K562 (cell line): ENCODE results near the gene LINGO3. TPM values are rescaled to one million over a fixed set of nuclear protein-coding genes. Genes with fewer than 3 reads are reported as not detected.
A peak's percentile ranks its signal among the peaks of the same experiment; 100 is the strongest.

Source experiments
- E2F5 ChIP-seq: sonication (generic); formaldehyde crosslinking; IDR thresholded peaks from 2 replicates; pipeline ENCODE4 v1.8.0; 2022; ENCODE audit warnings: mild to moderate bottlenecking, missing genetic modification reagents
- E2F6 ChIP-seq, 2 experiments: IDR thresholded peaks; 2 replicates each; pipeline ENCODE4 v1.6.1; 2011; ENCODE audit warnings: borderline replicate concordance in 1 of 2, control low read depth in 1 of 2, low read depth in 1 of 2, low read length in 1 of 2, mild to moderate bottlenecking in 1 of 2, mixed read lengths in 1 of 2, moderate library complexity in 1 of 2; ENCODE audit not compliant: insufficient read depth in 1 of 2, insufficient read length in 1 of 2, poor library complexity in 1 of 2, severe bottlenecking in 1 of 2; ENCODE audit errors: extremely low read depth in 1 of 2
- ETS2 ChIP-seq: IDR thresholded peaks from 2 replicates; pipeline ENCODE4 v1.6.1; 2016; ENCODE audit warnings: borderline replicate concordance, missing genetic modification characterization, mild to moderate bottlenecking, moderate library complexity, missing compliant biosample characterization; ENCODE audit not compliant: poor library complexity, severe bottlenecking
- HNRNPH1 ChIP-seq: fragments of 200-400 bp; formaldehyde crosslinking; optimal IDR thresholded peaks from 2 replicates; pipeline ENCODE3; 2017; ENCODE audit warnings: low read depth, mild to moderate bottlenecking, low read length, moderate library complexity
- HNRNPLL ChIP-seq: fragments of 200-400 bp; formaldehyde crosslinking; IDR thresholded peaks from 2 replicates; pipeline ENCODE4 v1.6.1; 2017; ENCODE audit warnings: low read length, low read depth, mild to moderate bottlenecking; ENCODE audit not compliant: poor library complexity, severe bottlenecking
- MCM3 ChIP-seq: fragments of 450-650 bp; IDR thresholded peaks from 2 replicates; pipeline ENCODE4 v1.6.1; 2016
- MEF2A ChIP-seq: IDR thresholded peaks from 2 replicates; pipeline ENCODE4 v1.6.1; 2011; ENCODE audit warnings: low read depth, mild to moderate bottlenecking, low read length, moderate library complexity; ENCODE audit not compliant: control insufficient read depth
- NFATC3 ChIP-seq: fragments of 450-650 bp; IDR thresholded peaks from 2 replicates; pipeline ENCODE4 v1.6.1; 2017; ENCODE audit warnings: mild to moderate bottlenecking
- NFRKB ChIP-seq: fragments of 450-650 bp; IDR thresholded peaks from 2 replicates; pipeline ENCODE4 v1.6.1; 2016; ENCODE audit warnings: low read depth
- NFYB ChIP-seq: IDR thresholded peaks from 2 replicates; pipeline ENCODE4 v1.6.1; 2011; ENCODE audit warnings: mild to moderate bottlenecking, moderate library complexity; ENCODE audit not compliant: insufficient read length; ENCODE audit errors: extremely low read depth
- PRPF4 ChIP-seq: fragments of 200-400 bp; formaldehyde crosslinking; IDR thresholded peaks from one replicate; pipeline ENCODE4 v1.6.1; 2017; ENCODE audit warnings: low read length, low read depth, mild to moderate bottlenecking; ENCODE audit not compliant: insufficient read depth, poor library complexity, severe bottlenecking
- RBM34 ChIP-seq: fragments of 200-400 bp; formaldehyde crosslinking; IDR thresholded peaks from 2 replicates; pipeline ENCODE4 v1.6.1; 2018; ENCODE audit warnings: low read length, borderline replicate concordance; ENCODE audit not compliant: insufficient read depth
- RCOR1 ChIP-seq, 2 experiments: IDR thresholded peaks; 2 replicates each; pipeline ENCODE4 v1.6.1; 2012; ENCODE audit warnings: low read depth in 2 of 2, low read length in 2 of 2, borderline replicate concordance in 1 of 2, improper control_type of control experiment in 1 of 2
- SMARCA5 ChIP-seq: fragments of 450-650 bp; IDR thresholded peaks from 2 replicates; pipeline ENCODE4 v1.6.1; 2016
- SOX6 ChIP-seq: fragments of 450-650 bp; IDR thresholded peaks from 2 replicates; pipeline ENCODE4 v1.6.1; 2014; ENCODE audit warnings: mild to moderate bottlenecking
- TCF7 ChIP-seq: sonication (generic); IDR thresholded peaks from 2 replicates; pipeline ENCODE4 v1.6.1; 2016; ENCODE audit warnings: antibody characterized with exemption, borderline replicate concordance
- THRB ChIP-seq: fragments of 450-650 bp; formaldehyde crosslinking; conservative IDR thresholded peaks from 2 replicates; pipeline ENCODE4 v1.4.0; 2022; ENCODE audit warnings: mild to moderate bottlenecking, missing genetic modification characterization
- ZHX1 ChIP-seq: fragments of 150-350 bp; conservative IDR thresholded peaks from 2 replicates; pipeline ENCODE4 v1.6.1; 2014; ENCODE audit warnings: low read length
- ZNF431 ChIP-seq: sonication (generic); formaldehyde crosslinking; IDR thresholded peaks from 2 replicates; pipeline ENCODE4 v1.8.0; 2022; ENCODE audit warnings: mild to moderate bottlenecking, missing genetic modification reagents
- ZNF75A ChIP-seq: fragments of 450-650 bp; formaldehyde crosslinking; IDR thresholded peaks from 2 replicates; pipeline ENCODE4 v1.4.0; 2020; ENCODE audit warnings: mild to moderate bottlenecking
- ZNF79 ChIP-seq: fragments of 250-450 bp; sonication (Bioruptor Pico); IDR thresholded peaks from 2 replicates; pipeline ENCODE4 v1.4.0; 2020; ENCODE audit warnings: low read depth, mild to moderate bottlenecking, moderate library complexity
- polyA plus RNA-seq, 8 experiments: library from polyadenylated mRNA; depleted of rRNA in 4 of 8; stranded (reverse) in 5 of 8; unstranded in 3 of 8; fragments of >200 nt; fragmentation: Nextera tagmentation in 2 of 8; fragmentation: Illumina TruSeq in 1 of 8; extraction: Ambion mirVana in 2 of 8; extraction: Trizol in 1 of 8; gene quantifications; 2 replicates each; pipeline versions ENCODE4 v1.2.1 to v1.2.3, GENCODE V29; 2011 to 2014; ENCODE audit warnings: inconsistent platforms in 1 of 8, missing spikeins in 1 of 8
- total RNA-seq, 7 experiments: library from RNA; depleted of rRNA in 6 of 7; stranded (reverse); fragments of >200 nt in 6 of 7; fragmentation: Illumina TruSeq in 2 of 7; extraction: Trizol in 2 of 7; gene quantifications; 2 replicates each; pipeline versions ENCODE4 v1.2.1 to v1.2.3, GENCODE V29; 2011 to 2021; ENCODE audit warnings: low replicate concordance in 1 of 7

LINGO3 gene
- total and polyA plus RNA-seq, 9 of the 15 experiments (the other 6 are each of a cell fraction or from before 2014, with no cell fraction given), result 0.03 to 0.05 (median 0.03) TPM; not detected in 6

GRCh38 chr19:2269244-2270156 lies 38.5 kb downstream of the LINGO3 start (continued):
- TF ChIP-seq ZNF431 (no peak), NFYB (peak; percentile 58), E2F6 (IDR thresholded peaks at IDR 0.05; ENCODE audit: borderline replicate concordance in 1 of 2, extremely low read depth in 1 of 2, insufficient read depth in 1 of 2, insufficient read length in 1 of 2, low read depth in 1 of 2, low read length in 1 of 2, poor library complexity in 1 of 2, severe bottlenecking in 1 of 2) (peak in 1 of 2 experiments; percentile 58), ZNF79 (no peak), RBM34 (0 out of 2 replicates have a peak, but pooled peaks have one; percentile 76), MEF2A (no peak), PRPF4 (peak; percentile 99), HNRNPLL (peak; percentile 83), ZNF75A (CRISPR knock-in tag) (no peak), NFRKB (no peak), RCOR1 (IDR thresholded peaks at IDR 0.05; ENCODE audit: borderline replicate concordance in 1 of 2, low read depth in 2 of 2, low read length in 2 of 2) (peak in 1 of 2 experiments; percentile 18; a peak in 1 of 4 replicates), HNRNPH1 (no peak), E2F5 (CRISPR knock-in tag) (peak; percentile 74), MCM3 (no peak), SMARCA5 (0 out of 2 replicates have a peak, but pooled peaks have one; percentile 40), SOX6 (peak; percentile 25; the same call in 1 of the 2 replicates), ETS2 (tag) (no peak), THRB (CRISPR knock-in tag) (peak; percentile 54; the same call in 1 of the 2 replicates), ZHX1 (0 out of 2 replicates have a peak, but pooled peaks have one; percentile 59), TCF7 (no peak), NFATC3 (no peak)
